GM23338 (cell line): ENCODE measurements around the gene KRTAP1-3. TPM values are rescaled to one million over a fixed set of nuclear protein-coding genes. Genes with fewer than 3 reads are reported as not detected.
"Not testable (repeated sequence)": the region's sequence is repeated elsewhere in the genome, so short reads cannot be mapped to it uniquely, and the experiment has no call there.

ENCODE experiments used
- ATAC-seq: fragments of 200-7000 bp; cut with Tn5 transposase; 3 replicates; pipeline ENCODE4 v1.9.1; 2020
- DNase-seq: peaks from one replicate; pipeline ENCODE4 v3.0.0-alpha.2; 2015; ENCODE audit warnings: low spot score
- H2AFZ ChIP-seq: fragments of 200-600 bp; sonication (generic); 2 replicates; pipeline ENCODE4 v1.8.0; 2016; ENCODE audit warnings: antibody characterized with exemption, mild to moderate bottlenecking, moderate library complexity
- H3F3A ChIP-seq: fragments of 200-600 bp; sonication (generic); replicated peaks from 2 replicates; pipeline ENCODE4 v1.8.0; 2017; ENCODE audit warnings: antibody characterized with exemption, mixed run types, low read depth
- H3K27ac ChIP-seq: fragments of 200-600 bp; sonication (generic); 2 replicates; pipeline ENCODE4 v1.6.1; 2016; ENCODE audit warnings: low read depth
- H3K27me3 ChIP-seq: fragments of 200-600 bp; sonication (generic); 2 replicates; pipeline ENCODE4 v1.8.0; 2016; ENCODE audit warnings: mild to moderate bottlenecking, mixed run types, moderate library complexity; ENCODE audit not compliant: insufficient read depth
- H3K36me3 ChIP-seq: fragments of 200-600 bp; sonication (generic); 2 replicates; pipeline ENCODE4 v1.8.0; 2016; ENCODE audit warnings: mild to moderate bottlenecking; ENCODE audit not compliant: insufficient read depth
- H3K4me1 ChIP-seq: fragments of 200-600 bp; sonication (generic); 2 replicates; pipeline ENCODE4 v1.8.0; 2016; ENCODE audit warnings: mild to moderate bottlenecking, moderate library complexity; ENCODE audit not compliant: insufficient read depth
- H3K4me2 ChIP-seq: fragments of 200-600 bp; sonication (generic); 2 replicates; pipeline ENCODE4 v1.7.1; 2017; ENCODE audit warnings: mixed run types
- H3K4me3 ChIP-seq: fragments of 200-600 bp; sonication (generic); 2 replicates; pipeline ENCODE4 v1.6.1; 2016; ENCODE audit warnings: mixed run types
- H3K79me2 ChIP-seq: fragments of 200-600 bp; sonication (generic); replicated peaks from 2 replicates; pipeline ENCODE4 v1.8.0; 2017; ENCODE audit warnings: mild to moderate bottlenecking; ENCODE audit not compliant: insufficient read depth
- H3K9me2 ChIP-seq: fragments of 200-600 bp; sonication (generic); 2 replicates; pipeline ENCODE4 v1.8.0; 2017; ENCODE audit not compliant: insufficient read depth
- H4K20me1 ChIP-seq: fragments of 200-600 bp; sonication (generic); replicated peaks from 2 replicates; pipeline ENCODE4 v1.8.0; 2017; ENCODE audit warnings: mild to moderate bottlenecking; ENCODE audit not compliant: insufficient read depth
- H3K27ac Mint-ChIP-seq: 2 replicates; pipeline ENCODE4 v1.8.0; 2020; ENCODE audit warnings: inconsistent platforms, mild to moderate bottlenecking, moderate library complexity, mixed read lengths
- H3K27me3 Mint-ChIP-seq: 3 replicates; pipeline ENCODE4 v1.8.0; 2022; ENCODE audit warnings: low read depth, mild to moderate bottlenecking, moderate library complexity, mixed read lengths, inconsistent platforms; ENCODE audit not compliant: insufficient read depth, poor library complexity
- H3K36me3 Mint-ChIP-seq: 3 replicates; pipeline ENCODE4 v1.8.0; 2021; ENCODE audit warnings: low read depth, mild to moderate bottlenecking, inconsistent platforms, moderate library complexity, mixed read lengths
- H3K4me1 Mint-ChIP-seq: 3 replicates; pipeline ENCODE4 v1.8.0; 2020; ENCODE audit warnings: mild to moderate bottlenecking, inconsistent platforms, mixed read lengths
- H3K4me3 Mint-ChIP-seq: 3 replicates; pipeline ENCODE4 v1.8.0; 2021; ENCODE audit warnings: moderate library complexity, mild to moderate bottlenecking, inconsistent platforms, mixed read lengths
- H3K9me3 Mint-ChIP-seq: 3 replicates; pipeline ENCODE4 v1.8.0; 2020; ENCODE audit warnings: moderate library complexity, mild to moderate bottlenecking, inconsistent platforms, mixed read lengths
- EZH2 ChIP-seq: fragments of 200-600 bp; sonication (generic); IDR thresholded peaks from one replicate; pipeline ENCODE4 v1.8.0; 2017; ENCODE audit warnings: antibody characterized with exemption, mild to moderate bottlenecking, low read depth; ENCODE audit not compliant: unreplicated experiment
- EZH2phosphoT487 ChIP-seq: fragments of 200-600 bp; sonication (generic); IDR thresholded peaks from one replicate; pipeline ENCODE4 v1.8.1; 2018; ENCODE audit warnings: antibody characterized with exemption; ENCODE audit not compliant: unreplicated experiment
- JUNB ChIP-seq: IDR thresholded peaks from one replicate; pipeline ENCODE4 v1.6.1; 2016; ENCODE audit warnings: antibody characterized with exemption; ENCODE audit not compliant: unreplicated experiment
- ZNF114 ChIP-seq: fragments of 250-450 bp; sonication (Bioruptor Pico); IDR thresholded peaks from 2 replicates; pipeline ENCODE4 v1.5.0; 2020; ENCODE audit warnings: mild to moderate bottlenecking, moderate library complexity
- ZNF331 ChIP-seq: fragments of 250-450 bp; sonication (Bioruptor Pico); IDR thresholded peaks from 2 replicates; pipeline ENCODE4 v1.5.0; 2020; ENCODE audit warnings: low read depth, mild to moderate bottlenecking, moderate library complexity
- polyA plus RNA-seq: library from polyadenylated mRNA; unstranded; fragments of >200 nt; fragmentation: Nextera tagmentation; extraction: Ambion mirVana; gene quantifications from 2 replicates; pipeline ENCODE4 v1.2.1, GENCODE V29; 2016
- total RNA-seq: library from RNA; depleted of rRNA; stranded (reverse); fragments of >200 nt; shearing (Covaris generic); gene quantifications from 2 replicates; pipeline ENCODE4 v1.2.3, GENCODE V29; 2014
- TF ChIP-seq, protein P1 (sequence below): IDR thresholded peaks from one replicate; pipeline ENCODE4 v1.6.1; 2018; ENCODE audit warnings: antibody characterized with exemption; ENCODE audit not compliant: unreplicated experiment
- TF ChIP-seq, protein P2 (sequence below): fragments of 250-450 bp; sonication (Bioruptor Pico); IDR thresholded peaks from 2 replicates; pipeline ENCODE4 v1.5.0; 2020; ENCODE audit warnings: mild to moderate bottlenecking, moderate library complexity

Gene KRTAP1-3
- total and polyA plus RNA-seq, 2 experiments from 2014 or later = not detected

DNA sequence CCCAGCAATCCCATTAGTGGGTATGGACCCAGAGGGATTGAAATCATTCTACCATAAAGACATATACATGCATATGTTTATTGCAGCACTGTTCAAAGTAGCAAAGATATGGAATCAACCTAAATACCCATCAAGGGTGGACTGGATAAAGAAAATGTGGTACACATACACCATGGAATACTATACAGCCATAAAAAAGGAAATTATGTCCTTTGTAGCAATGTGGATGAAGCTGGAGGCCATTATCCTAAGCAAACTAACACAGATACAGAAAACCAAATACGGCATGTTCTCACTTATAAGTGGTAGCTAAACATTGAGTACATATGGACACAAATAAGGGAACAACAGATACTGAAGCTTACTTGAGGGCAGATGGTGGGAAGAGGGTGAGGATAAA, 22.9 kb upstream of the KRTAP1-3 start (continued):
- TF ChIP-seq EZH2phosphoT487 (no peak), EZH2 (no peak), ZNF114 (CRISPR knock-in tag) (no peak), ZNF331 (no peak)
- TF ChIP-seq, protein P1, sequence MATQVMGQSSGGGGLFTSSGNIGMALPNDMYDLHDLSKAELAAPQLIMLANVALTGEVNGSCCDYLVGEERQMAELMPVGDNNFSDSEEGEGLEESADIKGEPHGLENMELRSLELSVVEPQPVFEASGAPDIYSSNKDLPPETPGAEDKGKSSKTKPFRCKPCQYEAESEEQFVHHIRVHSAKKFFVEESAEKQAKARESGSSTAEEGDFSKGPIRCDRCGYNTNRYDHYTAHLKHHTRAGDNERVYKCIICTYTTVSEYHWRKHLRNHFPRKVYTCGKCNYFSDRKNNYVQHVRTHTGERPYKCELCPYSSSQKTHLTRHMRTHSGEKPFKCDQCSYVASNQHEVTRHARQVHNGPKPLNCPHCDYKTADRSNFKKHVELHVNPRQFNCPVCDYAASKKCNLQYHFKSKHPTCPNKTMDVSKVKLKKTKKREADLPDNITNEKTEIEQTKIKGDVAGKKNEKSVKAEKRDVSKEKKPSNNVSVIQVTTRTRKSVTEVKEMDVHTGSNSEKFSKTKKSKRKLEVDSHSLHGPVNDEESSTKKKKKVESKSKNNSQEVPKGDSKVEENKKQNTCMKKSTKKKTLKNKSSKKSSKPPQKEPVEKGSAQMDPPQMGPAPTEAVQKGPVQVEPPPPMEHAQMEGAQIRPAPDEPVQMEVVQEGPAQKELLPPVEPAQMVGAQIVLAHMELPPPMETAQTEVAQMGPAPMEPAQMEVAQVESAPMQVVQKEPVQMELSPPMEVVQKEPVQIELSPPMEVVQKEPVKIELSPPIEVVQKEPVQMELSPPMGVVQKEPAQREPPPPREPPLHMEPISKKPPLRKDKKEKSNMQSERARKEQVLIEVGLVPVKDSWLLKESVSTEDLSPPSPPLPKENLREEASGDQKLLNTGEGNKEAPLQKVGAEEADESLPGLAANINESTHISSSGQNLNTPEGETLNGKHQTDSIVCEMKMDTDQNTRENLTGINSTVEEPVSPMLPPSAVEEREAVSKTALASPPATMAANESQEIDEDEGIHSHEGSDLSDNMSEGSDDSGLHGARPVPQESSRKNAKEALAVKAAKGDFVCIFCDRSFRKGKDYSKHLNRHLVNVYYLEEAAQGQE = no peak

GRCh38 chr17:41055130-41055529, 20.5 kb upstream of the KRTAP1-3 start, which contains the start of gene KRTAP2-2:
TSS of gene KRTAP2-2 (minus strand) at chr17:41055230. CDS start at chr17:41055211, 19 bp downstream.
- H3K36me3 Mint-ChIP-seq, H3K27ac Mint-ChIP-seq, H3K4me2 ChIP-seq, H3F3A ChIP-seq, H3K27me3 ChIP-seq, H3K27ac ChIP-seq, H3K27me3 Mint-ChIP-seq, H3K9me2 ChIP-seq, H3K36me3 ChIP-seq, H3K79me2 ChIP-seq, H3K4me1 ChIP-seq, DNase-seq, H4K20me1 ChIP-seq, H3K9me3 Mint-ChIP-seq, H2AFZ ChIP-seq, ATAC-seq, H3K4me3 ChIP-seq, H3K4me3 Mint-ChIP-seq: not testable (repeated sequence)
- peaks cover 10% of the 10 kb centered on the region for H3K4me1 Mint-ChIP-seq

DNA sequence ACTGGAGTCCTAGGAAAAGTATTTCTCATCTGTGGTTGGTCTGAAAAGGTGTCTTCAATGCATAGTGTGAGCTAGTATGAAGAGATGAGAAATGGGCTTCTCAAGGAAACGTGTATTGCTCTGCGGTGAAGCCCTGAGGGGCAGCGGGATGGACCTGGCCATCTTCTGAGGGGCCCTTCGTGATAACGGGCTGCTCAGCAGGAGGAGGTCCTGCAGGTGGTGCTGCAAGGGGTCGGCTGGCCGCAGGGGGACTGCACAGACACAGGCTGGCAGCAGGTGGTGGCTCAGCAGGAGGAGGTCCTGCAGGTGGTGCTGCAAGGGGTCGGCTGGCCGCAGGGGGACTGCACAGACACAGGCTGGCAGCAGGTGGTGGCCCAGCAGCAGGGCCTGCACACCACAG, 19.9 kb upstream of the KRTAP1-3 start:
- not testable (repeated sequence) for H2AFZ ChIP-seq, H3K36me3 ChIP-seq, H3K27ac Mint-ChIP-seq, H4K20me1 ChIP-seq, DNase-seq, H3K9me3 Mint-ChIP-seq, H3K4me3 ChIP-seq, H3K4me2 ChIP-seq, H3K27ac ChIP-seq, H3K4me3 Mint-ChIP-seq, ATAC-seq, H3K36me3 Mint-ChIP-seq, H3F3A ChIP-seq, H3K9me2 ChIP-seq, H3K27me3 ChIP-seq, H3K27me3 Mint-ChIP-seq, H3K79me2 ChIP-seq
- H3K4me1 Mint-ChIP-seq = peaks cover 14% of the 10 kb centered on the region
- peaks cover 13% of the 10 kb centered on the region for H3K4me1 ChIP-seq

DNA sequence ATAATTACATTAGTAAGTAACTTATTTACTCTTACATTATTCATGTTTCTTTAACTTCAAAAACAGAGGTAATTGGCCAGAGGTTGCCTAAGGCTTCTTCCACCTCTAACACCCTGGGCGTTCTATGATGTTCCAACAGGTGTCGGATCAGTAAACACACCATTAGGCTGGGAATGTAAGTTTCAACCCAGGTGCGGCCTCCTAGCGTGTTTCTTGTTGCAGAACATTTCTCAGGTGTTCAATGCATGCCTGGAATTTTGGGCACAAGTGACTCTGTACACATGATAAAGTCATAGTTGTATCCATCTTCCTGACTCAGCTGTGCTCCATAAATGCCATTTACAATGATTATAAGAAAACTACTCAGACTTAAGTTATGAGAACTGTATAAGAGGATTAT, 19.4 kb upstream of the KRTAP1-3 start:
- H3K4me1 Mint-ChIP-seq = peaks cover 11% of the 10 kb centered on the region
- H3K27ac Mint-ChIP-seq = no peak overlapping the region
- H3K27me3 Mint-ChIP-seq = no peaks in the 10 kb centered on the region
- Histone ChIP-seq H4K20me1 (no peaks in the 10 kb centered on the region), H3K9me2 (no peaks in the 10 kb centered on the region), H2AFZ (no peak overlapping the region), H3K27ac (no peak overlapping the region), H3K4me2 (no peak overlapping the region), H3K4me3 (no peak overlapping the region), H3K27me3 (no peaks in the 10 kb centered on the region), H3K36me3 (no peaks in the 10 kb centered on the region), H3F3A (no peaks in the 10 kb centered on the region), H3K4me1 (peaks cover 9% of the 10 kb centered on the region), H3K79me2 (no peaks in the 10 kb centered on the region)
- no peak for DNase-seq
- ATAC-seq = no peak
- H3K9me3 Mint-ChIP-seq = peaks cover 6% of the 10 kb centered on the region; the same call in 1 of the 3 replicates
- H3K4me3 Mint-ChIP-seq = no peak overlapping the region
- 0 out of 3 replicates have a peak, but pooled peaks cover 3% of the 10 kb centered on the region for H3K36me3 Mint-ChIP-seq
- no peak for TF ChIP-seq JUNB
- TF ChIP-seq, protein P2, sequence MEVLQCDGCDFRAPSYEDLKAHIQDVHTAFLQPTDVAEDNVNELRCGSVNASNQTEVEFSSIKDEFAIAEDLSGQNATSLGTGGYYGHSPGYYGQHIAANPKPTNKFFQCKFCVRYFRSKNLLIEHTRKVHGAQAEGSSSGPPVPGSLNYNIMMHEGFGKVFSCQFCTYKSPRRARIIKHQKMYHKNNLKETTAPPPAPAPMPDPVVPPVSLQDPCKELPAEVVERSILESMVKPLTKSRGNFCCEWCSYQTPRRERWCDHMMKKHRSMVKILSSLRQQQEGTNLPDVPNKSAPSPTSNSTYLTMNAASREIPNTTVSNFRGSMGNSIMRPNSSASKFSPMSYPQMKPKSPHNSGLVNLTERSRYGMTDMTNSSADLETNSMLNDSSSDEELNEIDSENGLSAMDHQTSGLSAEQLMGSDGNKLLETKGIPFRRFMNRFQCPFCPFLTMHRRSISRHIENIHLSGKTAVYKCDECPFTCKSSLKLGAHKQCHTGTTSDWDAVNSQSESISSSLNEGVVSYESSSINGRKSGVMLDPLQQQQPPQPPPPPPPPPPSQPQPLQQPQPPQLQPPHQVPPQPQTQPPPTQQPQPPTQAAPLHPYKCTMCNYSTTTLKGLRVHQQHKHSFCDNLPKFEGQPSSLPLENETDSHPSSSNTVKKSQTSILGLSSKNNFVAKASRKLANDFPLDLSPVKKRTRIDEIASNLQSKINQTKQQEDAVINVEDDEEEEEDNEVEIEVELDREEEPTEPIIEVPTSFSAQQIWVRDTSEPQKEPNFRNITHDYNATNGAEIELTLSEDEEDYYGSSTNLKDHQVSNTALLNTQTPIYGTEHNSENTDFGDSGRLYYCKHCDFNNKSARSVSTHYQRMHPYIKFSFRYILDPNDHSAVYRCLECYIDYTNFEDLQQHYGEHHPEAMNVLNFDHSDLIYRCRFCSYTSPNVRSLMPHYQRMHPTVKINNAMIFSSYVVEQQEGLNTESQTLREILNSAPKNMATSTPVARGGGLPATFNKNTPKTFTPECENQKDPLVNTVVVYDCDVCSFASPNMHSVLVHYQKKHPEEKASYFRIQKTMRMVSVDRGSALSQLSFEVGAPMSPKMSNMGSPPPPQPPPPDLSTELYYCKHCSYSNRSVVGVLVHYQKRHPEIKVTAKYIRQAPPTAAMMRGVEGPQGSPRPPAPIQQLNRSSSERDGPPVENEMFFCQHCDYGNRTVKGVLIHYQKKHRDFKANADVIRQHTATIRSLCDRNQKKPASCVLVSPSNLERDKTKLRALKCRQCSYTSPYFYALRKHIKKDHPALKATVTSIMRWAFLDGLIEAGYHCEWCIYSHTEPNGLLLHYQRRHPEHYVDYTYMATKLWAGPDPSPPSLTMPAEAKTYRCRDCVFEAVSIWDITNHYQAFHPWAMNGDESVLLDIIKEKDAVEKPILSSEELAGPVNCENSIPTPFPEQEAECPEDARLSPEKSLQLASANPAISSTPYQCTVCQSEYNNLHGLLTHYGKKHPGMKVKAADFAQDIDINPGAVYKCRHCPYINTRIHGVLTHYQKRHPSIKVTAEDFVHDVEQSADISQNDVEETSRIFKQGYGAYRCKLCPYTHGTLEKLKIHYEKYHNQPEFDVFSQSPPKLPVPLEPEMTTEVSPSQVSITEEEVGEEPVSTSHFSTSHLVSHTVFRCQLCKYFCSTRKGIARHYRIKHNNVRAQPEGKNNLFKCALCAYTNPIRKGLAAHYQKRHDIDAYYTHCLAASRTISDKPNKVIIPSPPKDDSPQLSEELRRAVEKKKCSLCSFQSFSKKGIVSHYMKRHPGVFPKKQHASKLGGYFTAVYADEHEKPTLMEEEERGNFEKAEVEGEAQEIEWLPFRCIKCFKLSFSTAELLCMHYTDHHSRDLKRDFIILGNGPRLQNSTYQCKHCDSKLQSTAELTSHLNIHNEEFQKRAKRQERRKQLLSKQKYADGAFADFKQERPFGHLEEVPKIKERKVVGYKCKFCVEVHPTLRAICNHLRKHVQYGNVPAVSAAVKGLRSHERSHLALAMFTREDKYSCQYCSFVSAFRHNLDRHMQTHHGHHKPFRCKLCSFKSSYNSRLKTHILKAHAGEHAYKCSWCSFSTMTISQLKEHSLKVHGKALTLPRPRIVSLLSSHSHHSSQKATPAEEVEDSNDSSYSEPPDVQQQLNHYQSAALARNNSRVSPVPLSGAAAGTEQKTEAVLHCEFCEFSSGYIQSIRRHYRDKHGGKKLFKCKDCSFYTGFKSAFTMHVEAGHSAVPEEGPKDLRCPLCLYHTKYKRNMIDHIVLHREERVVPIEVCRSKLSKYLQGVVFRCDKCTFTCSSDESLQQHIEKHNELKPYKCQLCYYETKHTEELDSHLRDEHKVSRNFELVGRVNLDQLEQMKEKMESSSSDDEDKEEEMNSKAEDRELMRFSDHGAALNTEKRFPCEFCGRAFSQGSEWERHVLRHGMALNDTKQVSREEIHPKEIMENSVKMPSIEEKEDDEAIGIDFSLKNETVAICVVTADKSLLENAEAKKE (CRISPR knock-in tag) = no peak
